ENCODE results near the gene EPN3.

DNA sequence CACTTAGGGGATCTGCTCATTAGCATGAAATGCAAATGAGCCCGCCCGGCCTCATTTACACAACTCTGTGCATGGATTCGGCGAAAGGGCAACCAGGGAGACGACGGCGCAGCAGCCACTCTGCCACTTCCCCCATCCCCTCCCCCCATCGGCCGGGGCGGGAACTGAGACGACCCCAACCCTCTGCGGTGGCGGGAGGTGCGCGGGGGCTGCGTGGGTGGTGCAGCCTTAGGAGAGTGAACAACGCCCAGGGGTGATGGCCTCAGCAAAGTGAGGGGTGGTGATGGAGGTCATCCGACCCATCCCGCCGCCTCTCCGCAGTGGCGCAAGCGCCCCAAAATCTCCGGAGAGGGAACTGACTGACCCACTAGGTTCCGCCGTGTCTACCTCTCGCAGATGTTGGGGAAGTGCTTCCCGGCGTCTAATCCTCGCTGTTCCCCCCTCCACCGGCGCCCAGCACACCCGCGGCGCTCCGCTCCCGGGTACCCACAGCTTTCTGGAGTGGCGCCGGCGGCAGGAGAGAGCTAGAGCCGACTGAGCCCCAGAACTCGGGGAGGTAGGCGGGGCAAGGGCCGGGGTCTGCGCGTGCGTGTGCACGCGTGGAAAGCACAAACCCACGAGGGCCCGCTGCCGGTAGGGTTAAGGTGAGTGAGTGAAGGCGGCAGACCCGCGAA is 26.5 kb downstream of the EPN3 start:
- TF ChIP-seq, protein P1, sequence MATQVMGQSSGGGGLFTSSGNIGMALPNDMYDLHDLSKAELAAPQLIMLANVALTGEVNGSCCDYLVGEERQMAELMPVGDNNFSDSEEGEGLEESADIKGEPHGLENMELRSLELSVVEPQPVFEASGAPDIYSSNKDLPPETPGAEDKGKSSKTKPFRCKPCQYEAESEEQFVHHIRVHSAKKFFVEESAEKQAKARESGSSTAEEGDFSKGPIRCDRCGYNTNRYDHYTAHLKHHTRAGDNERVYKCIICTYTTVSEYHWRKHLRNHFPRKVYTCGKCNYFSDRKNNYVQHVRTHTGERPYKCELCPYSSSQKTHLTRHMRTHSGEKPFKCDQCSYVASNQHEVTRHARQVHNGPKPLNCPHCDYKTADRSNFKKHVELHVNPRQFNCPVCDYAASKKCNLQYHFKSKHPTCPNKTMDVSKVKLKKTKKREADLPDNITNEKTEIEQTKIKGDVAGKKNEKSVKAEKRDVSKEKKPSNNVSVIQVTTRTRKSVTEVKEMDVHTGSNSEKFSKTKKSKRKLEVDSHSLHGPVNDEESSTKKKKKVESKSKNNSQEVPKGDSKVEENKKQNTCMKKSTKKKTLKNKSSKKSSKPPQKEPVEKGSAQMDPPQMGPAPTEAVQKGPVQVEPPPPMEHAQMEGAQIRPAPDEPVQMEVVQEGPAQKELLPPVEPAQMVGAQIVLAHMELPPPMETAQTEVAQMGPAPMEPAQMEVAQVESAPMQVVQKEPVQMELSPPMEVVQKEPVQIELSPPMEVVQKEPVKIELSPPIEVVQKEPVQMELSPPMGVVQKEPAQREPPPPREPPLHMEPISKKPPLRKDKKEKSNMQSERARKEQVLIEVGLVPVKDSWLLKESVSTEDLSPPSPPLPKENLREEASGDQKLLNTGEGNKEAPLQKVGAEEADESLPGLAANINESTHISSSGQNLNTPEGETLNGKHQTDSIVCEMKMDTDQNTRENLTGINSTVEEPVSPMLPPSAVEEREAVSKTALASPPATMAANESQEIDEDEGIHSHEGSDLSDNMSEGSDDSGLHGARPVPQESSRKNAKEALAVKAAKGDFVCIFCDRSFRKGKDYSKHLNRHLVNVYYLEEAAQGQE (IDR thresholded peaks at IDR 0.05; ENCODE audit: low read depth), result no peak
- no peak for TF ChIP-seq RAD21 (IDR thresholded peaks at IDR 0.05; ENCODE audit: low read depth)
- no peak for TF ChIP-seq EP300 (IDR thresholded peaks at IDR 0.05; ENCODE audit: borderline replicate concordance)
- no peak for TF ChIP-seq TAF1 (IDR thresholded peaks at IDR 0.05; ENCODE audit: low read depth)
- no peak for TF ChIP-seq ZBTB7A (IDR thresholded peaks at IDR 0.05; ENCODE audit: low read depth)
- TF ChIP-seq YY1 (IDR thresholded peaks at IDR 0.05; ENCODE audit: low read depth), result no peak
- no peak for TF ChIP-seq CREB1 (IDR thresholded peaks at IDR 0.05; ENCODE audit: low read depth)
- TF ChIP-seq EGR1 (IDR thresholded peaks at IDR 0.05), result no peak
- TF ChIP-seq, protein P2, sequence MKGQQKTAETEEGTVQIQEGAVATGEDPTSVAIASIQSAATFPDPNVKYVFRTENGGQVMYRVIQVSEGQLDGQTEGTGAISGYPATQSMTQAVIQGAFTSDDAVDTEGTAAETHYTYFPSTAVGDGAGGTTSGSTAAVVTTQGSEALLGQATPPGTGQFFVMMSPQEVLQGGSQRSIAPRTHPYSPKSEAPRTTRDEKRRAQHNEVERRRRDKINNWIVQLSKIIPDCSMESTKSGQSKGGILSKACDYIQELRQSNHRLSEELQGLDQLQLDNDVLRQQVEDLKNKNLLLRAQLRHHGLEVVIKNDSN (IDR thresholded peaks at IDR 0.05), result no peak
- TF ChIP-seq, protein P3, sequence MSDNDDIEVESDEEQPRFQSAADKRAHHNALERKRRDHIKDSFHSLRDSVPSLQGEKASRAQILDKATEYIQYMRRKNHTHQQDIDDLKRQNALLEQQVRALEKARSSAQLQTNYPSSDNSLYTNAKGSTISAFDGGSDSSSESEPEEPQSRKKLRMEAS (IDR thresholded peaks at IDR 0.05), result no peak
- TF ChIP-seq TEAD4 (IDR thresholded peaks at IDR 0.05), result no peak

Data from Ishikawa (cell line).